Renal pelvis (tissue), 4 donors: ENCODE results near the gene TBPL1. TPM values are rescaled to one million over a fixed set of nuclear protein-coding genes. Genes with fewer than 3 reads are reported as not detected.

Experiments used
- DNase-seq: peaks from one replicate; pipeline ENCODE4 v3.0.0-alpha.2; 2013
- polyA plus RNA-seq, 3 donors: library from polyadenylated mRNA; unstranded; fragments of 120-200 nt; gene quantifications; one replicate each; pipeline ENCODE4 v1.2.1, GENCODE V29; 2013; ENCODE audit not compliant: insufficient read length in 3 of 3

The TBPL1 gene
- polyA plus RNA-seq, 3 donors = 44.6 to 47.3 (median 45.8) TPM

- no peak for DNase-seq
Measured at GRCh38 chr6:134000443-134000842, 47.4 kb downstream of the TBPL1 start.

GRCh38 chr6:134002821-134003220 is 49.8 kb downstream of the TBPL1 start:
- DNase-seq = no peak

GRCh38 chr6:134003542-134003951 is 50.5 kb downstream of the TBPL1 start:
- no peak for DNase-seq

DNA sequence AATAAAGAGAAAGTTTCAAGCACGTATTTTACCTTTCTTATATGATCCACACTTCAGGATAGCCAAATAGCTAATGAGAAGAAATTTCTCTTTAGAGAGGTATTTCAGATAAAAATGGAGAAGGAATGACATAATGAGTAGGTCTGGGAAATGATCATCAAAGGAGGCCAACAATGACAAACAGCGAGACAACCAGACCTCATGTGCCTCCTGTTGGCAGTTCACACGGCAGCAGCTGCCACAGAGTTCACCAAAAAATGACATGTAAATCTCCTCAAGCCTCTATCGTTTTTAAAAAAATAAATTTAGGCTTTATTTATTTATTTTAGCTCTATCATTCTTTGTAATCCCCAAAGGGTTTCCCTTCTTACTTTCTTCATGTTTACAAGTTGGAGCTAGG is 51.7 kb downstream of the TBPL1 start:
- DNase-seq = no peak

- no peak for DNase-seq
Measured at GRCh38 chr6:134005800-134006199, 52.8 kb downstream of the TBPL1 start.

DNA sequence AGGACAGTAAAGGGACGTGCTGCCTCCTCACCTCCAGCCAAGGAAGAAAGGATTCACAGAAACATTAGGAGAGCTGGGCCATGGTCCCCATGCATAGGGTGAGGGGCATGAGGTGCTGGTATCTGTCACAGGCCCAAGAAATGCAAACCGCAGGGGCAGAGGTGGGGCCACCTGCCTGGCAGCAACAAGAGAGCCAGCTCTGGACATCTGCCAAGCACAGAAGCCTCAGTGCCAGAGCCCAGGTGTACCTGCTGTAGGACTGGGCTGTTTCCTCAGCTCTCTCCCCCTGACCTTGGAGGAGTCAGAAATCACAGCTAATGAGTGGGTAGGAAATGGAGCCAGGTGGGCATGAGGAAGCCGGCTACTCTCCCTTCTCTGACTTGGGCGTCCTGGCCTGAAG is 54.1 kb downstream of the TBPL1 start:
- no peak for DNase-seq

DNA sequence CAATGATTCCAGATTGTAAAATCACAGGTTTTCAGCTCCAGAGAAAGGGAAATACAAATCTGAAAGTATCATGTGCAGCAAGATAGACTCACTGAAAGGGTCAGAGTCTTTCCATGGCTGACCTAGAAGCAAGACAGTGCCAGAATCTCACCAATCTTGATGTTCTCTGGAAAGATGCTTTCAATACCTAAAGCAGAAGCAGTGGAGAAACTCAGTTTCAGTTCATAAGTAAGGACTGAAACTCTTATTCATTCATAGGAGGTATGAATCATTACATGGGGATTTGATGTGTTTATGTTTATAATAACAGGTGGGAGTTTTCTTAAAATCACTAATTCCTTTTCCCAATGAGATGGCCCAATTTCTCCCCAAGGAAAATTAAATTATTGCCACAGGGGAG is 56.9 kb downstream of the TBPL1 start:
- no peak for DNase-seq

- DNase-seq = no peak
Measured at GRCh38 chr6:134010400-134010799, 57.4 kb downstream of the TBPL1 start.

DNA sequence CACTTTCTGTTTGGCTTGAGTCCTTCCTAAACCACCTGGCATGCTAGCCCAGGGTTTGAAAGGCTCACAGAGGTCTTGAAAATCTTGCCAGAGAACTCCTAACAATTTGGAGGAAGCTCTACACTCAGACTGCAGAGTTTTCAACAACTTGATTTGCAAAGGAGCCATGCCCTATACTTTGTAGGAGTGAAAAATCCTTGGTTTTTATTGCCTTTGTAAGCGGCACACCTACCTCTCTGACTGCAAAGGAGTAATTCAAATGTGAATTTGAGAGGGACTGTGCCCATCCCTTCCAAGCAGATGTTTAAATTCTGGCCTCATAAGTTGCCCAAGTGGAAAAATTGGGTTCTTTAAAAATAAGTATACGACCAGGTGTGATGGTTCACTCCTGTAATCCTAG is 58.0 kb downstream of the TBPL1 start:
- DNase-seq = no peak

GRCh38 chr6:134014588-134015137 is 61.6 kb downstream of the TBPL1 start:
- no peak for DNase-seq

DNA sequence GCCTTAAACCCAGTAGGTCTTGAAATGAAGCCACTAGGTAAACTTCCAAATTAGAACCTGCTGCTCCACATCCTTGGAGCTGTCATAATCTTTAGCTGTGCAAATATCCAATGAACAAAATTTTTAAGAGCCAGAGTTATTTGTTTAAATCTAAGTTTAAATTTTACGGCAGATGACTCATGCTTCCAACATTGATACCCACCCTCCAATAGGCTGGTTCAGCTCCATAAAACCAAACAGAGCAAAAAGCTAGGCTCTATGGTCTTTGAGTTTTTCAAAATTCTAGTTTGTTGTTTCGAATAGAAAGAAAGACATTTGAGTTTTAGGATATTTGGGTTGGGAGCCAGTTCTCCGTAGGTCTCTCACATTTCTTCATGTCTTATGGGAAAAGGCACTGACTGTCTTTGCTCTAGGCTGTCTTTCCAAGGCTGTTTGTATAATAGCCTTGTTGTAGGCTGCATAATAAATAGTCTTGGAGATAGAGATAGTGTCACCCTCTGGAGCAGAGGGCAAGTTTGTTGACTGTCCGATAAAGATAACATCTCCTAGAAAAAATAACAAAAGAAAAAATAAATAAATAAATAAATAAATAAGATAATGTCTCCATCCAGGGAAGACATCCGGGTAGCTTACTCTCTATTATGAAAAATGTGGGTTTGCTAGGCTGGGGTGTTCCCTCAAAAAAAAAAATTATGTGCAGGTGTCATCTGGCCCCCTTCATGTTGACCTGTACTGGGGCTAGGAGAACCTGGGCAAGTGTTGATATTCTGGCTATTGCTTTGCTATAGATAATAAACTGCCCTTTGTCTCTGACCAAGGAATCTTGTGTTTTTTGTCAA is 62.9 kb downstream of the TBPL1 start:
- no peak for DNase-seq

GRCh38 chr6:134016558-134016814 is 63.5 kb downstream of the TBPL1 start:
- no peak for DNase-seq

- DNase-seq = no peak
Measured at GRCh38 chr6:134020071-134020470, 67.0 kb downstream of the TBPL1 start.

DNA sequence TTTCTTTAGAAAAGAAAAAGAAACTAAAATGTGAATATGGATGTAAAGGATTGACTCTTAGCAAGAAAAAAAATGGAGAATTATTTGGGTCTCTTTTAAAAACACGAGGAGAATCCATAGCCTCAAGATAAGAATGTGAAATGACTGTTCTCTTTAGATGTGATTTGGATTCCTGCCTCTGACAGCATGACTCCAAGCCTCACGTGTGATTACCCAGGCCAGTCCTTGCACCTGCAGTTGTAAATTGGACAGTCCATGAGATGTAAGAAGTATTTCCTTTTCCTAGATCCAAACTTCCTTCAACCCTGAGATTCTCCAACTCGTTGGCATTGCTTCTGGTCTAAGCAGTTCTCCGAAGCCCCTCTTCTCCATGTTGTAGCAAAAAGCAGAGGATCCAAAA is 67.5 kb downstream of the TBPL1 start:
- DNase-seq = no peak

DNA sequence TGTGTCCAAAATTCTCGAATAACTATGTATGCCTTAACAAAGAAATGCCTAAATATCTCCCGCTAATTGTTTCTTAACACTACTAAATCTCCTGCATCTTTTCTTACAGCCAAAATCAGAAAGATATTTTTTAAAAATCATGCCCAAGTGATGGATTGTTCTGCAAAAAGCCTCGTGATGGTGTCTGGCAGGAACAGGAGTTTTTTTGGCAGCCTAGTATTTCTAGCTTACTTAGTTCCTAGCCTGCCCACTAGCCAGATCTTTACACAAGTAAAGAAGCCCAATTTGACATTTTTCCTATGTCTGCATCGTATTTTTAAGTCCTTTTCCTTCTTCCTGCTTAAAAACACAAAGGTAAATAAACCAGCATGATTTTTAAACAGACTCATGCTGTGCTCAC is 67.9 kb downstream of the TBPL1 start:
- DNase-seq = no peak

- no peak for DNase-seq
Measured at GRCh38 chr6:134021396-134022122, 68.5 kb downstream of the TBPL1 start.

DNA sequence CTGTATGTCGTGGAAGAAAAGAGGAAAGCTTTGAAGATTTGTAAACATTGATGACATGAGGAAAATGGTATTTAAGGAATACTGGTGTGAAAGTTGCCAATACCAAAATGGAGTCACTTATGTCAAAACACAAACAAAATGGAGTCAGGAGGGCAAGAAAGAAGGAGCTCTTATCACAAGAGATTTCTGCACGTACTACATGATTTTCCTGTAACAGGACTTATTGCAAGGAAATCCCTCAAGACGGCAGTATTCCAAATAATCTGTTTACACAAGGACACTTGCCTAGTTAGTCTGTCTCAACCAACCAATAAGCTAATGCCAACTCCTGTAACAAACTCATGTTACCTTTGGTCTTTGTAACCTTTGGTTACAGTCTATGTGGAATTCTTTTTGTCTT is 69.6 kb downstream of the TBPL1 start:
- DNase-seq = no peak

GRCh38 chr6:134026597-134026996 is 73.6 kb downstream of the TBPL1 start:
- no peak for DNase-seq

GRCh38 chr6:134028438-134028837 is 75.4 kb downstream of the TBPL1 start:
- DNase-seq = no peak

DNA sequence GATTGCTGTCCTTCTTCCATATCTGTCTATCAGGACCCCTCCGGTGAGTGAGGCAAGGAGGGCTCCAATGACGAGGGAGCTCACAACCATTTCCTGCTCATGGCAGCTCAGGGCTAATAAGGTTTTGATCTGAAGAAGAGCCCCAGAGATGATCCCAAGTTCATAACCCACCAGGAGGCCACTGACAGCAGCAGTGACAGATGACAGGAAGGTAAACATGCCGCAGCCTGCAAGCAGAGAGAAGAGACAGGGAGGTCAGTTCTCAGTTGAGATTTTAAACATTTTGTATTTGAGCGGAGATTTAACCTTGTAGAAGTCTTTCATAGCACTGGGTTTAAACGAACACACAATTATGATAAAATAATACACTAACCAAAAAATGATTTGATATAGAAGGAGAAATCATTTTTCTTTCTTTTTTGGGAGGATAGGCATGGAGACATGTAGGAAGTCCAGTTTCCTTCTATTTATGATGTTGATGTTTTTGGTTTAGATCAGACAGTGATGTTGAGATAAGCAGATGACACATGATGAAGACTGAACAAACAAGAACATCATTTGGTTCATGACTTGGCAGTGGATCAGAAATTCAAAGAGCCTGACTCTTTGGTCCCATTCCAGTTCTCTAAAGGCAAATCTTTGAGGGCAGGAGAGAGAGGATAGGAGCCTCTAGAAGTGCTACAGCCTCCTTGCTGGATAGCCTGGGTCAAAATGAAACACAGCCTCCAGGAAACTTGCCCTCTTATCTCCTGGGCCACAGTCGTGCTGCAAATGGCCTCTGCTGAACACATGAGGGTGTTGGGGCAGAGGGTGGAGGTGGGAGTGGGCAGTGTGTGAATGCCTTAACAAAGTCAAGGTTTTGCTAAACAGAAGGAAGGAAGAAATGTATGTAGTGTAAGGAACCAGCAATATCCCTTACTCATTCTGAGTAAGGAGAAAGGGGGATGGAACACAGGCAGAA is 76.8 kb downstream of the TBPL1 start:
- DNase-seq = no peak

DNA sequence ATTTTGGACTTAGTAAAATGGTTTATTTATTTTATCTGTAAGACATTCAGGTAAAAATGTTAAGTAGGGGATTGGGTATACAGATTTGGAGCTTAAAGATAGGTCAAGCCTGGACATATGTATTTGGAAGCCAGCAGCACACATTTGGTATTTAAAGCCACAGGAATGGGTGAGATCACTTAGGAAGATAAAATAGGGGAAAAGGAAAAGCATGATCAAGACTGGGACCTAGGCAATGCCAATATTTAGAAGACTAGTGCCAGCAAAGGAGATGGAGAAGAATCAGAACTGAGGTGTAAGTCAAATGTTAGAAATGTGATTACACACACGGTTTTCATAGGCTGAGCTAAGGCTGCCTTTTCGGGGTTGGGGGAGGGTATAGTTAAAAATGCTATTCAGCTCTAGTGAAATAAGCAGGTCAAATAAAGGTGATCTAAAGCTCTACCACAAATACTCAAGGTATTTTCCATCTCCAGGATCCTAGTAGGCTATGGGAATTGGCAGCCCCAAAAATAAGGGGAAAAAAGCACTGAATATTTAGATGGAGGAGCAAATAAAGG is 78.8 kb downstream of the TBPL1 start:
- no peak for DNase-seq

- DNase-seq = no peak
Measured at GRCh38 chr6:134034478-134034877, 81.5 kb downstream of the TBPL1 start.
